H1 (cell line): ENCODE results near the gene DNAJC7. TPM values are rescaled to one million over a fixed set of nuclear protein-coding genes. Genes with fewer than 3 reads are reported as not detected.

Experiments used
- KDM1A ChIP-seq: fragments of 200-600, 300-600 bp; sonication (generic); IDR thresholded peaks from 2 replicates; pipeline ENCODE4 v1.7.1; 2016; ENCODE audit warnings: mild to moderate bottlenecking, low read length, borderline replicate concordance
- RNF2 ChIP-seq: fragments of 200-900, 300-1000 bp; sonication (generic); IDR thresholded peaks from 2 replicates; pipeline ENCODE4 v1.7.1; 2016; ENCODE audit warnings: borderline replicate concordance, low read depth, mild to moderate bottlenecking, antibody characterized with exemption, low read length; ENCODE audit not compliant: poor library complexity, severe bottlenecking; ENCODE audit errors: missing control alignments
- TBP ChIP-seq: IDR thresholded peaks from 2 replicates; pipeline ENCODE4 v1.6.1; 2011; ENCODE audit warnings: low read depth, low read length, improper control_type of control experiment
- USF2 ChIP-seq: IDR thresholded peaks from 2 replicates; pipeline ENCODE4 v1.6.1; 2011; ENCODE audit warnings: low read length, improper control_type of control experiment
- polyA plus RNA-seq, 7 experiments: library from polyadenylated mRNA; depleted of rRNA in 3 of 7; stranded (reverse) in 5 of 7; unstranded in 2 of 7; fragments of >200 nt in 5 of 7; fragments of 200-250 nt in 2 of 7; gene quantifications; 1 replicate in 5 of 7; 2 replicates in 1 of 7; 4 replicates in 1 of 7; pipeline versions ENCODE4 v1.2.1 to v1.2.3, GENCODE V29; 2011 to 2013; ENCODE audit warnings: missing spikeins in 2 of 7, mixed read lengths in 2 of 7
- total RNA-seq: library from RNA; stranded (reverse); fragmentation: NEBNext Ultra II Directional; extraction: Animal tissue kit (Norgen Biotek cat#: 25700); gene quantifications from 2 replicates; pipeline ENCODE4 v1.2.1, GENCODE V29; 2021

Gene DNAJC7
- total and polyA plus RNA-seq, 2 of the 8 experiments (the other 6 are each of a cell fraction or from before 2014, with no cell fraction given), result 31.0 to 148 TPM

- TF ChIP-seq KDM1A (no peak), RNF2 (no peak), TBP (no peak), USF2 (no peak)
Measured at GRCh38 chr17:42034059-42034458, 16.8 kb upstream of the DNAJC7 start (continued).
